ENCODE measurements around the gene GLYATL1.
"Not testable (repeated sequence)": the region's sequence is repeated elsewhere in the genome, so short reads cannot be mapped to it uniquely, and the experiment has no call there.

Gene GLYATL1

GRCh38 chr11:59000003-59000402 is 60.7 kb downstream of the GLYATL1 start:
- TF ChIP-seq CTCF (IDR thresholded peaks at IDR 0.05; ENCODE audit: insufficient read depth, low read depth, low read length, missing control alignments): no peak
- no peak overlapping the region for H3K4me3 ChIP-seq (ENCODE audit: low read depth, low read length)
- no peak for DNase-seq (ENCODE audit: low read depth)

- not testable (repeated sequence) for H3K4me3 ChIP-seq (ENCODE audit: low read depth, low read length)
These were observed 62.7 kb downstream of the GLYATL1 start for GRCh38 chr11:59002006-59002405.

More at GRCh38 chr11:59002006-59002405, 62.7 kb downstream of the GLYATL1 start:
- DNase-seq (ENCODE audit: low read depth): not testable (repeated sequence)

Data from GM12865 (cell line).